Neuronal stem cell (in vitro differentiated cells): Measurements from ENCODE around the gene CCDC192.

Experiments
- DNase-seq: peaks from one replicate; pipeline ENCODE4 v3.0.0-alpha.2; 2013; ENCODE audit warnings: low spot score
- H2AFZ ChIP-seq: one replicate; pipeline ENCODE4 v1.6.1; 2013; ENCODE audit warnings: mild to moderate bottlenecking, low read length, inconsistent platforms
- H2AK5ac ChIP-seq: 2 replicates; pipeline ENCODE4 v1.6.1; 2013; ENCODE audit warnings: low read depth, mild to moderate bottlenecking, inconsistent platforms, low read length, moderate library complexity, mixed read lengths
- H2BK120ac ChIP-seq: 2 replicates; pipeline ENCODE4 v1.6.1; 2013; ENCODE audit warnings: low read depth, mild to moderate bottlenecking, inconsistent platforms, low read length, moderate library complexity, mixed read lengths
- H2BK12ac ChIP-seq: one replicate; pipeline ENCODE4 v1.6.1; 2013; ENCODE audit warnings: low read length, inconsistent platforms
- H2BK15ac ChIP-seq: 2 replicates; pipeline ENCODE4 v1.6.1; 2013; ENCODE audit warnings: mild to moderate bottlenecking, low read length, inconsistent platforms, mixed read lengths
- H2BK5ac ChIP-seq: one replicate; pipeline ENCODE4 v1.6.1; 2013; ENCODE audit warnings: inconsistent platforms, mild to moderate bottlenecking, low read length, moderate library complexity
- H3K14ac ChIP-seq: one replicate; pipeline ENCODE4 v1.6.1; 2013; ENCODE audit warnings: low read length, inconsistent platforms
- H3K18ac ChIP-seq: 2 replicates; pipeline ENCODE4 v1.6.1; 2013; ENCODE audit warnings: low read length, inconsistent platforms
- H3K23ac ChIP-seq: 2 replicates; pipeline ENCODE4 v1.6.1; 2013; ENCODE audit warnings: low read depth, mild to moderate bottlenecking, mixed read lengths, low read length, inconsistent platforms; ENCODE audit not compliant: poor library complexity
- H3K27ac ChIP-seq: replicated peaks from 3 replicates; pipeline ENCODE4 v1.5.1; 2013; ENCODE audit warnings: low read length, inconsistent platforms
- H3K27me3 ChIP-seq, 3 experiments: 2 replicates each; pipeline ENCODE4 v1.6.1; 2013; ENCODE audit warnings: low read length in 3 of 3, mild to moderate bottlenecking in 2 of 3, inconsistent platforms in 1 of 3, low read depth in 1 of 3, mixed read lengths in 1 of 3, moderate library complexity in 1 of 3; ENCODE audit not compliant: control insufficient read depth in 3 of 3, insufficient read depth in 3 of 3
- H3K36me3 ChIP-seq, 2 donors: replicated peaks in 1 of 2; 2 replicates each; pipeline ENCODE4 v1.6.1; 2013; ENCODE audit warnings: low read length in 2 of 2; ENCODE audit not compliant: control insufficient read depth in 2 of 2, insufficient read depth in 2 of 2
- H3K4ac ChIP-seq: 2 replicates; pipeline ENCODE4 v1.6.1; 2013; ENCODE audit warnings: inconsistent platforms, mild to moderate bottlenecking, low read length, moderate library complexity
- H3K4me1 ChIP-seq, 2 donors: 1 replicate in 1 of 2; 2 replicates in 1 of 2; pipeline ENCODE4 v1.6.1; 2013; ENCODE audit warnings: low read length in 2 of 2, low read depth in 1 of 2; ENCODE audit not compliant: control insufficient read depth in 2 of 2, insufficient read depth in 1 of 2
- H3K4me2 ChIP-seq: one replicate; pipeline ENCODE4 v1.6.1; 2013; ENCODE audit warnings: mild to moderate bottlenecking, low read length, inconsistent platforms; ENCODE audit not compliant: insufficient read depth, poor library complexity, severe bottlenecking
- H3K4me3 ChIP-seq, 2 donors: 2 replicates each; pipeline ENCODE4 v1.5.1; 2013; ENCODE audit warnings: low read length in 2 of 2, mild to moderate bottlenecking in 2 of 2, inconsistent platforms in 1 of 2, moderate library complexity in 1 of 2
- H3K79me1 ChIP-seq: one replicate; pipeline ENCODE4 v1.6.1; 2013; ENCODE audit warnings: low read depth, mild to moderate bottlenecking, inconsistent platforms, low read length, moderate library complexity
- H3K9ac ChIP-seq: one replicate; pipeline ENCODE4 v1.6.1; 2013; ENCODE audit warnings: mild to moderate bottlenecking, low read depth, low read length, inconsistent platforms; ENCODE audit not compliant: poor library complexity
- H3K9me3 ChIP-seq, 2 donors: replicated peaks in 1 of 2; 2 replicates each; pipeline versions ENCODE3 to v1.6.1; 2013; ENCODE audit warnings: low read length in 2 of 2, mild to moderate bottlenecking in 2 of 2, inconsistent platforms in 1 of 2, low read depth in 1 of 2, mixed read lengths in 1 of 2, moderate library complexity in 1 of 2; ENCODE audit not compliant: control insufficient read depth in 2 of 2, insufficient read depth in 1 of 2
- H4K8ac ChIP-seq: one replicate; pipeline ENCODE4 v1.6.1; 2013; ENCODE audit warnings: low read depth, mild to moderate bottlenecking, inconsistent platforms, low read length, moderate library complexity
- H4K91ac ChIP-seq: one replicate; pipeline ENCODE4 v1.6.1; 2013; ENCODE audit warnings: low read length, low read depth, mild to moderate bottlenecking, inconsistent platforms; ENCODE audit not compliant: poor library complexity
- WGBS, 2 donors: extraction: QIAGEN DNeasy Blood & Tissue Kit; methylation state at CpG; one replicate each; pipeline ENCODE4 v1.1.7; 2013; ENCODE audit warnings: missing lambda C conversion rate in 2 of 2, mixed read lengths in 1 of 2; ENCODE audit not compliant: insufficient read length in 2 of 2, insufficient replicate concordance in 1 of 2; ENCODE audit errors: extremely low coverage in 2 of 2; 5-methylcytosine and 5-hydroxymethylcytosine counted together

CCDC192 gene

DNA sequence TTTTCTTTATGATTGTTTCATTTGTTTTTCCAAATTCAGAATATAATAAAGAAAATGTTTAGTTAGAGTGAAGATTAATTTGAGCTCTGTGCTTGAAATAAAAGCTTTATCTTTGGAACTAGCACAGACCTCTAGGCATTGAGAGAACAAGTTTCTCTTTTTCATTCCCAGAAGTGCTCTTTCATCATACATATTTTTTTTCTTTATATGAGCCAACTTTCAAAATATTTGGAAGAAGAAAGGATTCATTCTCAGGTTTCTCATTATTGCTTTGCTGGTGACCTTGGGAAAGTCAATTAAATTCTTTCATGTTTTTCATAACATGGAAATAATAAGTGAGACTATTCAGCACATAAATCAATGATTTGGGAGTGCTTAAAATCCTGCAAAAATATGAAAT is 37.5 kb upstream of the CCDC192 start:
- Histone ChIP-seq H3K36me3 (no peaks in the 10 kb centered on the region), H3K4me1 (no peaks in the 10 kb centered on the region), H3K18ac (no peak overlapping the region), H3K23ac (no peak overlapping the region), H4K8ac (no peak overlapping the region), H3K27me3 (no peaks in the 10 kb centered on the region), H3K27ac (no peak overlapping the region), H2AK5ac (no peak overlapping the region), H3K4ac (no peak overlapping the region), H2BK12ac (no peak overlapping the region), H2BK5ac (no peak overlapping the region), H3K4me3 (no peak overlapping the region), H2BK120ac (no peak overlapping the region), H3K4me2 (no peak overlapping the region), H3K9ac (no peak overlapping the region), H4K91ac (no peak overlapping the region), H3K9me3 (peaks cover 0 to 1% of the 10 kb centered on the region in 2 donors), H3K14ac (no peak overlapping the region), H3K79me1 (no peaks in the 10 kb centered on the region), H2AFZ (no peak overlapping the region), H2BK15ac (no peak overlapping the region)
- DNase-seq, result no peak

- no peak overlapping the region for H2AK5ac ChIP-seq
- no peak overlapping the region for H3K4me2 ChIP-seq
- no peak overlapping the region for H3K27ac ChIP-seq
- H3K14ac ChIP-seq, result no peak overlapping the region
- no peak overlapping the region for H2BK5ac ChIP-seq
- H4K91ac ChIP-seq, result no peak overlapping the region
- H3K4me1 ChIP-seq, result no peaks in the 10 kb centered on the region
- peaks cover 0 to 1% of the 10 kb centered on the region in 2 donors for H3K9me3 ChIP-seq
- no peak for DNase-seq
- no peak overlapping the region for H2AFZ ChIP-seq
- no peak overlapping the region for H3K4ac ChIP-seq
- H2BK15ac ChIP-seq, result no peak overlapping the region
- no peaks in the 10 kb centered on the region for H3K36me3 ChIP-seq
- no peak overlapping the region for H3K4me3 ChIP-seq
- H3K79me1 ChIP-seq, result no peaks in the 10 kb centered on the region
- WGBS, 2 donors, result no CpG with 5 or more reads among the region's 3 CpGs
- H4K8ac ChIP-seq, result no peak overlapping the region
- H2BK12ac ChIP-seq, result no peak overlapping the region
- no peak overlapping the region for H3K23ac ChIP-seq
- no peak overlapping the region for H3K9ac ChIP-seq
- H3K27me3 ChIP-seq, result no peaks in the 10 kb centered on the region
- H3K18ac ChIP-seq, result no peak overlapping the region
- no peak overlapping the region for H2BK120ac ChIP-seq
These were observed 37.0 kb upstream of the CCDC192 start for GRCh38 chr5:127666043-127666716.

DNA sequence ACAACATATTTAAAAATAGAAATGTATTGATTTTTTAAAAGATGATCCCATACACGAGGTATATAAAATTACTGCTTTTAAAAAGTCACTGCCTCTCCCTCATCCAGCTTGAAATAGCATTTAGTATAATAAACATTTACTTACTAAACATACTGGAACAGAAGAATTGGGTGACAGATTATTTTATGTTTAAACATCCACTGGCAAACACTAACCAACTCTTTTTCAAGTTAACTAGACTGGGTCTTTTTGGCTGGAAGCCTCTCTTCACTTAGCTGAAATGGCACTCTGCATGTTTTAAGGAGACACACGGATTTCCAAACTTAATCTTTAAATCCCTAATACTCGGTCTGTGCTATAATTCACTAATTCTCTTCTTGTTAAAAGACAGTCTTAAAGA is 35.3 kb upstream of the CCDC192 start:
- no peak overlapping the region for H2BK120ac ChIP-seq

GRCh38 chr5:127671218-127671617 is 32.0 kb upstream of the CCDC192 start:
- Histone ChIP-seq H4K8ac (no peak overlapping the region), H3K18ac (no peak overlapping the region), H3K9me3 (no peaks in the 10 kb centered on the region), H3K27ac (no peak overlapping the region), H3K14ac (no peak overlapping the region), H4K91ac (no peak overlapping the region), H3K36me3 (no peaks in the 10 kb centered on the region), H2AFZ (no peak overlapping the region), H3K4me3 (no peak overlapping the region), H3K27me3 (no peaks in the 10 kb centered on the region), H2AK5ac (no peak overlapping the region), H3K4me2 (no peak overlapping the region), H2BK5ac (no peak overlapping the region), H3K79me1 (no peaks in the 10 kb centered on the region), H3K23ac (no peak overlapping the region), H3K4ac (no peak overlapping the region), H3K9ac (no peak overlapping the region), H2BK120ac (no peak overlapping the region), H2BK12ac (no peak overlapping the region), H2BK15ac (no peak overlapping the region), H3K4me1 (no peaks in the 10 kb centered on the region)
- DNase-seq, result no peak
- WGBS, 2 donors, result no CpG with 5 or more reads among the region's 6 CpGs

More for the DNA sequence above, 35.3 kb upstream of the CCDC192 start:
- no peak overlapping the region for H3K18ac ChIP-seq
- no peaks in the 10 kb centered on the region for H3K36me3 ChIP-seq
- no peak overlapping the region for H2BK12ac ChIP-seq
- no peak overlapping the region for H4K8ac ChIP-seq
- no CpG with 5 or more reads among the region's 3 CpGs for WGBS, 2 donors
- no peaks in the 10 kb centered on the region for H3K4me1 ChIP-seq
- H3K14ac ChIP-seq, result no peak overlapping the region
- no peak overlapping the region for H2BK15ac ChIP-seq
- H3K4me3 ChIP-seq, result no peak overlapping the region
- H3K4me2 ChIP-seq, result no peak overlapping the region
- no peak overlapping the region for H2AFZ ChIP-seq
- no peak for DNase-seq
- H4K91ac ChIP-seq, result no peak overlapping the region
- no peak overlapping the region for H2AK5ac ChIP-seq
- H3K27ac ChIP-seq, result no peak overlapping the region
- no peak overlapping the region for H2BK5ac ChIP-seq
- H3K9me3 ChIP-seq, result peaks cover 0 to 1% of the 10 kb centered on the region in 2 donors
- H3K79me1 ChIP-seq, result no peaks in the 10 kb centered on the region
- H3K9ac ChIP-seq, result no peak overlapping the region
- no peak overlapping the region for H3K4ac ChIP-seq
- no peaks in the 10 kb centered on the region for H3K27me3 ChIP-seq
- H3K23ac ChIP-seq, result no peak overlapping the region
